IPS-NIHi7 (cell line): Measurements from ENCODE around the gene SLC5A5.
A peak's percentile ranks its signal among the peaks of the same experiment; 100 is the strongest.

Experiments
- DNase-seq: peaks from one replicate; pipeline ENCODE4 v3.0.0; 2012; ENCODE audit warnings: mixed read lengths; ENCODE audit errors: extremely low spot score

Gene SLC5A5

DNA sequence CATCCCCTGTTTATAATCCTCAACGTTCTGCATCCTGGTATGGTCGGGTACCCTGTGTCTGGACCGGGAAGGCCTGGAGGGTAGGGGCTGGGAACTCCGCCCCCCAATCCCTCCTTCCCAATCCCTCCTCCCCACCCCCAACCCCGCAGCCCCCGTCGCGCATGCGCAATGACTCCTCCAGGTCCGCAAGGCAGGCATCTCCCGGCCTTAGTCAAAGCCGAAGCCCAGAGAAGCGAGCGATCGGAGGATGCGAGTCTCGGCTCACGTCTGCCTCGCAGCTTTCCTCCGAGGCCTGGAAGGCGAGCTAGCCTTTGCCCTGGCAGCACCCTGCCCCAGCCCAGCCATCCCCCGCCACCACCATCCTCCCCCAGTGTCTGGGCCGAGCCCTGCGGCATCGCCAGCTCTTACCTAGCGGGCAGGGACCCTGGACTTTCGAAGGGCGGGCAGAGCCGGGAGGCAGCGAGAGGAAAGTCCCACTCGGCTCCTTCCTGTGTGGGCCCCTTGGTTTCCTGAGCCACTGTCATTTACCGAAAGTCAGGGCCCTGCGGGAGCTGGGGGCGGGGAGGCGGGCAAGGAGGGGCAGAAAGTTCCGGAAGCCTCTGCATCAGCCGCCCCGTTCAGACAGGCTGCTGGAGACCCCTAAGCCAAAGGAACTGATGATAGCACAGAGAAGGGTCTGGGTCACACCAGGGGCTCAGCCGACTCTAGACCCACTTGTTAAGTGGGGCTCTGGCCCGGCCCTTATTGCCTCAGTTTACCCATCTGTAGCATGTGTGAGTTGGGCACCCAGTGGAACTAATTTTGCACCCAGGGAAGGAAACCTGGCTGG lies 24.0 kb upstream of the SLC5A5 start, which contains the start of gene JAK3:
JAK3 (minus strand) TSS at position 445 of the 829 bp plus-strand sequence. CDS start 3,565 bp downstream, outside the sequence.
- peak; percentile 93 for DNase-seq

DNA sequence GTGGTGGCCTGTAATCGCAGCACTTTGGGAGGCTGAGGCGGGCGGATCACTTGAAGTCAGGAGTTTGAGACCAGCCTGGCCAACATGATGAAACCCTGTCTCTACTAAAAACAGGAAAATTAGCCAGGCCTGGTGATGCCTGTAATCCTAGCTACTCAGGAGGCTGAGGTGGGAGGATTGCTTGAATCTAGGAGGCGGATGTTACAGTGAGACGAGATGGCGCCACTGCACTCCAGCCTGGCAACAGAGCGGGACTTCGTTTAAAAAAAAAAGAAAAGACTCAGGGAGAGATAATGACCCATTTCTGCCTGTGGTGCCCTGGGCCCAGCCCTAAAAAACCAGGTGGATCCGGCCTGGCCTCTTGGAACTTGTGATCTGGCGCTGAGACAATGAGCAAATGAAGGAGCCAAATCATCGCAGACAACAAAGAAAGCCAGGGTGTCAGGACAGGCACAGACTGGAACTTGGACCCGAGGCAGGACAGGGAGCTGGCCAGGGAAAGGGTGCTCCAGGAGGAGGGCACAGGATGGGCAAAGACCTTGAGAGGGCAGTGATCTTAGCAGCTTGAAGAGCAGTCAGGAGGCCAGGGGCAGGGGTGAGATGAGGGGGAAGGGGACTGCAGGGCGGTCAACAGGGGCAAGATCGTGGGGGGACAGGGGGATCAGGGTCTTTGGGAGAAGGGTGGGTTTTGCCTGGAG lies 23.0 kb upstream of the SLC5A5 start:
- no peak for DNase-seq

DNA sequence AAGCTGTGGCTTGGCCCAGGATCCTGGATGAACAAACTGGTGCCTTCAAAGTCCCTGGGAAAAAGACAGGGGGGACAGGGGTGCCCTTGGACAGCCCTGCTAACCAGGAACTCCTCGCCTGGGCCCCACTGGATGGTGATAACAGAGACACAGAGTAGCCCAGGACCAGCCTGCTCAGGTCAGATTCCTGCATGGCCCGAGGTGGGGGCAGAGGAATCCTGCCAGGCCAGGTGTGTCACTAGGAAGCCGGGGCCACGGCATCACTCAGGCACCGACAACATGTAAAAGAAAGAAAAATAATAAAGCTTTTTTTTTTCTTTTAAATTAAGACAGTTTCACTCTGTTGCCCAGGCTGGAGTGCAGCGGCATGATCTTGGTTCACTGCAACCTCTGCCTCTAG lies 17.7 kb upstream of the SLC5A5 start:
- DNase-seq: no peak

DNA sequence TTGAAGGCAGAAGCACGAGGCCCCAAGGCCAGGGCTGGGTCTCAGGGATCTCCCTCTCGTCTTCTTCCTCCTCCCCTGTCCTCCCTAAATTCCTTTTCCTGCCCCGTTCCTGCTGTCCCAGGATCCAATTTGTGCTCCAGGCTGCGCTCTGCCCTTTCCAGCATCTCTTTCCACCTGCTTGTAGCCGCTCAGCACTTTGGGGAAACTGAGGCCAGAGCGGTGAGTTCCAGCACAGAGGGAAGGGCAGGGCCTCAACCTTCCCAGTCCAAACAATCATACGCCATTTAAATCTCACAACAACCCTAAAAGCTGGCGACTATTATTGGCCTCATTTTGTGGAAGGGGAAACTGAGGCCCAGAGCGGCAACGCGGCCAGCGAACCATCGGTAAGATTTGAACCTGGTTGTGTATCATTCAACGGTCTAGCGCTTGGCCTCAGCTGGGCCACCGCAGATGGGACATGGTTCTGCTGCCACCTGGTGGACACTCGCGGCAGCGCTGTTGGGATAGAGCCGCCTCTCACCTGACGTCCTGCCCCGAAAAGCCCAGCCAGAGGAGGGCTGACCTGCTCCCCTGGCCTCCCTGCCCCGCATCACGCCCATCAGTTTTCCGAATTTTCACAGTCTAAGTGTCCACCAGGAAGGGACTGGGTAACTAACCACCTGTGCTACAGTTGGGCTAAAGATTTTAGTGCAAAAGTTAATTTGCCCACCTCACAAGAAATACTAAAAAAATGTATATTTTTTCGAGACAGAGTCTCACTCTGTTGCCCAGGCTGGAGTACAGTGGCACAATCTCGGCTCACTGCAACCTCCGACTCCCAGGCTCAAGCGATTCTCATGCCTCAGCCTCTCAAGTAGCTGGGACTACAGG lies 16.2 kb upstream of the SLC5A5 start:
- DNase-seq: peak; percentile 84

DNA sequence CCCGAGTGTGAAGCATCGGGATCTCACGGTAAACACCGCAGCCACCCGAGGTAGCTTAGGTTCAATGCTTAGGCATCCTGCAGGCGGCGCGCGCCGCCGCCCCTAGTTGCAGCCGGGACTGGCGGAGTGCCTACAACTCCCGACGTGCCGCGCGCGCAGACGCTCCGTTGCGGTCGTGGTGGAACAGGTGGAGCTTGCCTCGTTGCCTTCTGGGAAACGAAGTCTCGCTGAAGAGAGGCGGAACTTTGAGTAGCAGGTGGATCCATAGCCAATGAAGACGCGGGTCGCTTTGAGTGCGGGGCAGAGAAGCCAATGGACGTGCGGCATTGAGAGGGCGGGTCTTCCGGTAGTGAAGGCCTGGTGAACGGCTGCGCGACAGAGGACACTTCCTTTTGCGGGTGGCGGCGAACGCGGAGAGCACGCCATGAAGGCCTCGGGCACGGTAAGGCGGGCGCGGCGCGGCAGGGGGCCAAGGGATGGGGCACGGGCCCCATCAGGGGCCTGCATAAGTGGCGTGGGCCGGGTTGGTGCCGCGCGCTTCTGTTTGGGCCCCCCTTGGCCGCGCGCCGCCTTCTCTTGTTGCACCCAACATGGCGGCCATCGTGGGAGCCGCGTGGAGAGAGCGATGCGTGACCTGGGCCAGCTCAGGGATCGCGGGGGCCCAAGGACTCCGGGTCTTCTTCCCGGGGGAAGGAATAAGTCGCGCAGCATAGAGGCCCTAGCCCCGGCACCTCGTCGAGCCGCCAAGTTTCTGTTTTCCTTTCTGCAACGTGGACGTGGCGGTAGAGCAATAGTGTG lies 12.0 kb upstream of the SLC5A5 start, which contains the start of gene RPL18A:
RPL18A (plus strand) TSS at position 378 of the 798 bp plus-strand sequence; CDS start at position 425, 47 bp downstream.
- peak; percentile 96 for DNase-seq

DNA sequence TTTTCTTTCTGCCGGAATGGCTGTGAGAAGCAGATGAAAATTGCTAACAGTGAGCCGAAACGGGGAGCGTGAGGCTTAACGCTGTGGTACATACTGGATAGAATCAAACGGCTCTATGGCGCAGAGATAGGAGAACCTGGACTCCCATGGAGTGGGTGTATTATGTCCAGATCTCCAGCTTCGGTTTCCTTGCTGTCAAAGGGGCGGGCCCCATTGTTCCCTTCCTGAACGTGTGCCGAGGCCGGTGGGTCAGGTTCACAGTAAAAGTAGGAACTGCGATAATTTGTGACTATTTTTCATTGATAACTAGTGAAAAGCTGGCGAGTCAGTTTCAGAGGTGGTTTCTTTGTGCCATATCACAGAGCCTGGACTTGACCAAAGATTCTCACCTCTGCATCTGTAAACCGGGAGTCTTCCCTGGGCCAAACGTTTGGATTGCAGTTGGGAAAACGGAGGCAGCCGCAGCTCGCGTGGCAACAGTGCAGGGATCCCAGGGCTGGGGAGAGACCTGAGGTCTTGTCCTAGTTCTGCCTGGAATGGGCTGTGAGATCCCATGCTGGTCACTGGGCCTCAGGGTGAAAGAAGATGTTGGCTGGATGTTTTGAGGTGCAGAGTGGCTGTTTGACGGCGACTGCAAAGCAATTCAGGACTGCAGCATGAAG lies 11.3 kb upstream of the SLC5A5 start:
- no peak for DNase-seq

DNA sequence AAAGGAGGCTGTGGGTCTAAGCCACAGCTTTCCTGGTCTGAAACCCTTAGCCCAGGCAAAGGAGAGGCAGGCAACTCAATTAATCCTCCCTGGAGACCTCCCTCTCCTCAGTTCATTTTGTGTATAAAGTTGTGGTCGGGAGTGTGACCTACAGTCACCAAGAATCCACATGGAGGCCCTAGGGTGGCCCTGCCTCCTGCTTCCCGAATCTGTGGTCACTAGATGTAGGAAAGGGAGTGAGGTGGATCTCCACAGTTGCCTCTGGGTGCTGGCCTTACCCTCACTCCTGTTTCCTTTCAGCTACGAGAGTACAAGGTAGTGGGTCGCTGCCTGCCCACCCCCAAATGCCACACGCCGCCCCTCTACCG lies 10.8 kb upstream of the SLC5A5 start:
- DNase-seq: no peak

DNA sequence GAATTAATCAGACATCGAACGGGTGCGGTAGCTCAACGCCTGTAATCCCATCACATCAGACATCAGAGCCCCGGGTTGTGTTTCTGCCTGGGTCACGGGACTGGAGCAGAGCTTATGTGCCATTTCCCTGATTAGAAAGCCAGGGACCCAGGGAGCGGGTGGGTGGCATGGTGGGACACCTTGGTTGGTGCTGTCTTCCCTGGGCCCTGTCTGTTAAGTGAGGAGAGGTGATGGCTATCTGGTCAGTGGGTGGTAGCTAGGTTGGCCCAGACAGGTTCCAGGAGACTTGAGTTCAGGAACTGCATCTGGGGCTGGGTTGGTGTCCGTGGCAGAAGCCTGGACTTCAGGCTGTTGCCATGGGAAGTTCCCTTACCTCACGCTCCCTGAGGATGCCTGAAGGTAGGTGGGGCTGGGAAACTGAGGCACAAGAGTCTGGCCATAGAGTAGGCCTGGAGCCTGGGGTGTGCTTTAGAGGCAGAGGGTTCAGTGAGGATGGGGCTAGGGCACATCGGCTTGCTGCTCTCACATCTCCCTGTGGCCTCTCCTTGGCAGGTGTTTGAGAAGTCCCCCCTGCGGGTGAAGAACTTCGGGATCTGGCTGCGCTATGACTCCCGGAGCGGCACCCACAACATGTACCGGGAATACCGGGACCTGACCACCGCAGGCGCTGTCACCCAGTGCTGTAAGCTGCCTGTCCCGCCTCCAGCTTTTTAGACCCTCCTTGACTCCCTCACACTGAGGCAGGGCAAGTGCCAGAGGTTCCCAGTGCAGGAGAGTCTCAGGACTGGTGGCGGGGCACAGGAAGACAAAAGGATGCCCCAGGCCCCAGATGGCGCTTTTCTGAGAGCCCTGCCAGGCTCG lies 10.0 kb upstream of the SLC5A5 start:
- DNase-seq: no peak

DNA sequence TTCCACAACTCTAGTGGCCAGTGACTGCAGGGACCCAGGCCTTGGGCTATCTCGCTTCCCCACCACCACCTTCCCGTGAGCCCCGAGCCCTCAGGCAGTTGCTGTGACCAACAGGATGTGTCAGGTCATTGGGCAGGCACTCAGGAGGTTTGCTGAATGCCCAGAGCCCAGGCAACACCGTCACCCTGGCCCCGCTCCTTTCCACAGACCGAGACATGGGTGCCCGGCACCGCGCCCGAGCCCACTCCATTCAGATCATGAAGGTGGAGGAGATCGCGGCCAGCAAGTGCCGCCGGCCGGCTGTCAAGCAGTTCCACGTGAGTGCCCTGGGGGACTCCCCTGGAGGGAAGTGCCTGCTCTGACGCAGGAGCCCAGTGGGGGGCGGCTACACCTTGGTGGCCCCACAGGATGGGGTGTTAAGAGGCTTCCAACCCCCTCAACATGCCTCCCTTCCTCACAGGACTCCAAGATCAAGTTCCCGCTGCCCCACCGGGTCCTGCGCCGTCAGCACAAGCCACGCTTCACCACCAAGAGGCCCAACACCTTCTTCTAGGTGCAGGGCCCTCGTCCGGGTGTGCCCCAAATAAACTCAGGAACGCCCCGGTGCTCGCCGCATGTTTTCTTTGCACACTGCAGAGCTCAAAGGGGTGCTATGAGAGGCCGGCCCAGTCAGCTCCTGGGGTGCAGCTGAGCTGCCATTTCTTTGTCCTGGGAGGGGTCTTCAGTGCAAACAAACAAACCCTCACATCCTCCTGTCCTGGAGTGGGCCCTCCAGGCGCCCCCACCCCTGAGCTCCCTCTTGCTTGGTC lies 8.8 kb upstream of the SLC5A5 start:
- no peak for DNase-seq

DNA sequence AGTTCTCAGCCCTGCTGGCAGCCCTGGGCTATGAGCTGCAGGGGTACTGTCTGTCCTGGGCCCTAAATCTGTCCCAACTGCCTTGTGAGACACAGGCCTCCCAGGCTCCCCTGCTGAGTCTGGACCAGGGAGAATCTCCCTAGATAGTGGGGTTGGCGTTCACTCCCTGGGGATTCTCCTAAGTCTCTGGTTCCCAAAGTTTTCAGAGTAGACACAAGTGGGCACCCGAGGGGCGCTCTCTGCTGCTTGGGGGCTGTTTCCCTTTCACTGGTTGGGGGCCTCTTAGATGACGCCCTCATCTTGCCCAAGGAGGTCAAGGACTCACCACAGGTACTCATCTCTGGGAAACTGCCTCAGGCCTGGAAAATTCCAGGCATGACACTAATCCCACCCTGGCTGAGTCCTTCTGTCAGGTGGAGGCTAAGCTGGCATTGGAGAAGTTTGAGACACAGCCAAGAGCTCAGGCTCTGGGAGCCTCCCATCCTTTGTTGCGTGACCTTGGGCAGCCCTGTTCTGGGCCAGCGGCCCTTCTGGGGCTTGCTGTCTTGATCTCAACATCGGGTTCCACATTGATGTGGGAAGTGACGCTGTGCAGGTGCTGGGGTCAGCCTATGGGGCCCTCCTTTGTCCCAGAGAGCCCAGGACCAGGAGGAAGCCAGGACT lies 8.1 kb upstream of the SLC5A5 start:
- no peak for DNase-seq

DNA sequence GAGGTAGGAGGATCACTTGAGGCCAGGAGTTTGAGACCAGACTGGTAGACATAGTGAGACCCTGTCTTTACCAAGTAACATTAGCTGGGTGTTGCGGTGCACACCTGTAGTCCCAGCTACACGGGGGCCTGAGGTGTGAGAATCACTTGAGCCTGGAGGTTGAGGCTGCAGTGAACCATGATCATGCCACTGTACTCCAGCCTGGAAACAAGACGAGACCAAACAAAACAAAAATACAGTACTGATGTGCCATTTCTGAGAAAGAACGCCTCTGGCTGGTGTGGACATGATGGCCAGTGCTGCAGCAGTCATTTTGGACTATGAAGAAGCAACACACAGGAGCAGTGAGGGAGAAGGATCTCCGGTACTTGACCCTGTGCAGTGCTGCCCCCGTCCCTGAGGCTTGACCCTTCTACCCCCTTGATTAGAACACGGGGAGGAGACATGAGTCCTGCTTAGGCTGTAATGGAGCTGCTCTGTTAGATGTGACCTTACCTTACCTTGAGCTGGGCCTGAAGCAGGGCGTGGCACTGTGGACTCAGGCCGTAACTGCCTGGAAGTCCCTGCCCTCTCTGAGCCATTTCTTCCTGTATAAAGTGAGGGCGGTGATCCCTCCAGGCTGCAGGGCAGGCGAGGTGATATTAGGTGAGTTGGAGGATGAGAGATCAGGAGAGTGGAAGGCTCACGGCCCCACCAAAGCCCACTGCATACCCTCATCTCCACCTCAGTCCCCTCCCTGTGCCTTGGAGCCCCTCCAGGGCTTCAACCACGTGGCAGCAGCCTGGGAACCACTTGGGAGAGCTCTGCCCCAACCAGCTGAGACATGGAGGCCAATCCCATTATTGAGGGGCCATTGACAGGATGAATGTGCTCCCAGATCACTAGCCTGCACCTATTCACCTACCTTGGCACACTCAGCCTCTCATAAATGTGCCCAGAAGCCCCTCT lies 6.1 kb upstream of the SLC5A5 start:
- peak; percentile 19 for DNase-seq

DNA sequence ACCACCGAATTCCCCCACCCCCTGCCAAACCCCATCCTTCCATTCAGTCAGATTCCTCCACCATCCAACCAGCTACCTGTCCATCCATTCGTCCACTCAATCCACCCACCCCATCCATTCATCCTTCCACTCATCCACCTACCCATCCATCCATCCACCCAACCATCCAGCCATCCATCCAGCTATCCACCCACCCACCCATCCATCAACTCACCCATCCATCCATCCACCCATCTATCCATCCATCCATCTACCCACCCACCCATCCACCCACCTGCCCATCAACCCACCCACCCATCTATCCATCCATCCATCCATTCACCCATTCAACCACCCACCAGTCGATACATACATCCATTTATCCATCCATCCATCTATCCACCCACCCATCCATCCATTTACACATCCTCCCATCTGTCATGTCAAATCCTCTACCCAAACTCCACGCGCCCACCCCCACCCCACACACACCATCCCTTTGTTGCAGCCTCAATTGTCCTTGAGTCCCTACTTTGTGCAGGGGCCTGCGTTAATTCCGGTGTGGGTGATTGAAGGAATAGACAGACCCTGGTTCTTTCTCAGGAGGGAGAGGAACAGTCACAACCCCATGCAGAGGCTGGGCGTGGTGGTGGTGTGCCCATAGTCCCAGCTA lies 5.3 kb upstream of the SLC5A5 start:
- DNase-seq: no peak

DNA sequence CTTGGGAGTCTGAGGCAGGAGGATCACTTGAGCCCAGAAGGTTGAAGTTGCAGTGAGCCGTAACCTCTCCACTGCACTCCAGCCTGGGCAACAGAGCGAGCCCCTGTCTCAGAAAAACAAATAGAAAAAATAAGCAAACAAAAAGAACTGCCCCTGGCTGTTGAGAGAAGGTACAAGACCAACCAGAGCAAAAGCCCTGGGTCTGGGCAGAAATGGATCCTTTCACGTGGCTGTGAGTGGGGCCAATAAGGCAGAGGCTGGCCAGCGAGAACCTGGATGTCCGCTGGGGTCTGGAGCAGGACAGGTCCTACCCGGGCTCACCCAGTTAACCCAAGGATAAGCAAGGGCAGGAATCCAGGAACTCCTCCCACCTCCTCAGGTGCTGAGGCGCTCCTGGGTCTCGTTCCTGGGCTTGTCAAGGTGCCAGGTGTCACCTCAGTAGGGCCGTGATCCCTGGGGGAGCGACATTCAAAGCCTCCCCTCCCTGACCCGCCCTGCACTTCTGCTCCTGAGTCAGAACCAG lies 4.7 kb upstream of the SLC5A5 start:
- DNase-seq: no peak

DNA sequence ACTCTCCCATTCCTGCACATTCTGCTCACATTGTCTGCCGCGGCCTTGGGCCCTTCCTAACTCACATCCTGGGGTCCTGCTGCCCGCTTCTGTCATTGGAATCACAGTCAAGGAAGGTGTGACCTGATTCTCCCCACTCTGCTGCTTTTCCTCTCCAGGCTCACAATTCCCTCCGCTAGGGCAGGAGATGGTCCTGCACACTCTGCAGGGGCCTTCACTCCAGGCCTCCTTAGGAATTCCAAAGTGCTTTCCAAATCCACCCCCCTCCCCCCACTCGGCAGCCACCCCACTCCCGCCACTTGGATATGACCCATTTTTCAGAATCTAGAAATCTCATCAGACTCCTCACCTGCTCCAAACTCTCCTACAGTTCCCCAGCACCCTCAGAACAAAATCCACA lies 3.1 kb upstream of the SLC5A5 start:
- peak; percentile 5 for DNase-seq

DNA sequence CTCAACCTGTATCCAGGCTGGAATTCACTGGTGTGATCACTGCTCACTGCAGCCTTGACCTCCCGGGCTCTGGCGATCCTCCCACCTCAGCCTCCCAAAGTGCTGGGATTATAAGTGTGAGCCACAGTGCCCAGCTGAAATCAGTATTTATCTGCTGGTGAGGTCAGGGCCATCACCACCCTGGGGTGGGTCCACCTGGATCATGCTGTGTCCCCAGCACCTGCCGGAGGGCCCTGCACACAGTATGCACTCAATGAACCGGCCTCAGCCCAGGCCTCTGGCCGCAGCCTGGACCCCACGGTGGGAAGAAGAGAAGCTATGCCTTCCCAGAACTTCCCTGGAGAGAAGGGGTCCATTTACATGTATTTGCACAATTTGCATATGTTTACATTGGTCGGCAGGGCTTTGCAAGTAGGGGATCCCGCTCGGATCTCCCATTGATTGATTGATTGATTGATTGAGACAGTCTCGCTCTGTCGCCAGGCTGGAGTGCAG lies 2.6 kb upstream of the SLC5A5 start:
- peak; percentile 56 for DNase-seq
